ENCODE results near the gene RAB26. TPM values are rescaled to one million over a fixed set of nuclear protein-coding genes. Genes with fewer than 3 reads are reported as not detected.

Gene RAB26
- total and polyA plus RNA-seq, 12 donors = 0.26 to 6.4 (median 1.6) TPM

- intact Hi-C loops (cut with DNase I) = loop anchor here in 5 of 10 donors (5.0 to 10.0 kb wide), 4 partner anchors 53 to 350 kb away; partner anchors contain the start of genes ECI1 (in 2 of the 5) and MLST8 (in 1 of the 5)
- no peak for ATAC-seq
- no peak for DNase-seq
- WGBS, 2 donors = 2 to 6% methylated on average over 23 of the region's 23 CpGs
- TF ChIP-seq CTCF (IDR thresholded peaks at IDR 0.05) = no peak
- Histone ChIP-seq H3K9me3 (no peaks in the 10 kb centered on the region), H3K27me3 (peaks cover 0 to 5% (median 0%) of the 10 kb centered on the region in 7 donors), H3K36me3 (peaks cover 0 to 29% (median 2%) of the 10 kb centered on the region in 9 donors), H3K4me1 (peaks cover 35 to 89% (median 79%) of the 10 kb centered on the region in 9 donors), H3K4me3 (peak overlapping the region; percentile 53 to 92 (median 78)), H3K27ac (peak overlapping the region in 9 of 10 donors; percentile 64 to 89 (median 86))
These were observed 6.2 kb downstream of the RAB26 start for GRCh38 chr16:2154533-2155090.

DNA sequence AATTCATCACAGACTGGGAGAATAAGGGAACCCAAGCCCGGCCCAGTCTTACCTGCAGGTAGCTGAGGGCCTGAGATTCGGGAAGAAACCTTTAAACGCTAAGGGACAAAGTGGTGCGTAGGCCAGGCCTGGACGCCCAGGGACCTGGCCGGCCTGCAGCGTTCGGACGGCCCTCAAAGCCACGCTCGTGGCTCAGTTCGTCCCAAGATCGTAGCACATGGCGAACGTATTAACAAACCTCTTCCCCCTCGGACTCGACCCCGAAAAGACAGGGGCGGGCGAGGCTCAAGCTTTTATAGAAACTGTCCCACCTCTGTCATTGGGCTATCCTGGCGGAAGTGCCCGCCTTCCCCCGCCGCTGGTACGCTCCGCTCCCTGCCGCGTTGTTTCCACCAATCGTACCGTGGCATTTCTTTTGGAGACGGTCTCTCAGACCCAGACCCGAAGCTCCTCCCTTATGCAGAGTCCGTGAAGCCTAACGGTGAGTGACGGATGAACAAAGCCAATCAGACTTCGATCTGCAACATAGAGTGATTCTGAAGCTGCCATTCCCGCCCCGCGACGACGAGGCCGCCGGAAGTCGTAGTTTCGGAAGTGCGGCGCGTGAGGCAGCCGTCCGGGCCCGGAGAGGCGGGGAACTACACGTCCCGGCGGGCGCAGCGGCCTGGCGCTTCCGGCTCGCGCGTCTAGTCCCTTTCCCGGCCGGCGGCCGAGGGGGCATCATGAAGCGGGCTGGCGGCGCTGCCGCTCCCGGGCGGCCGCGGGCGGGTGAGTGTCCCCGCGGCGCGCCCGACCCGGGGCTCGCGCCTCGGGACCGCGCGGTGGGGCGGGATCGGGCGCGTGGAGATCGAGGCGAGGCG, 6.9 kb downstream of the RAB26 start, which contains the start of gene TRAF7:
TSS of gene TRAF7 (plus strand) at position 692 of the 860 bp plus-strand sequence. CDS start 8,139 bp downstream, outside the sequence.
- H3K36me3 ChIP-seq = peaks cover 0 to 29% (median 2%) of the 10 kb centered on the region in 9 donors
- peaks cover 39 to 89% (median 78%) of the 10 kb centered on the region in 9 donors for H3K4me1 ChIP-seq
- H3K27me3 ChIP-seq = no peaks in the 10 kb centered on the region
- H3K9me3 ChIP-seq = no peaks in the 10 kb centered on the region
- 0 to 1% methylated on average over 88 to 94 of the region's 94 CpGs for WGBS, 2 donors
- TF ChIP-seq CTCF (IDR thresholded peaks at IDR 0.05) = no peak
- ATAC-seq (peak; percentile 90 to 96 (median 94)), DNase-seq (peak; percentile 98 to 100)
- H3K27ac ChIP-seq = peak within 1 kb of the TSS in 9 of 10 donors; percentile 64 to 89 (median 86)
- intact Hi-C loops (cut with DNase I) = loop anchor here in 3 of 10 donors (5.0 to 10.0 kb wide), 3 partner anchors 52 to 349 kb away; partner anchors contain the start of genes ECI1 (in 1 of the 3) and MLST8 (in 1 of the 3)
- peak within 1 kb of the TSS; percentile 53 to 92 (median 80) for H3K4me3 ChIP-seq

GRCh38 chr16:2155977-2156848, 7.8 kb downstream of the RAB26 start:
- 7 to 8% methylated on average over 43 to 47 of the region's 47 CpGs for WGBS, 2 donors
- H3K4me1 ChIP-seq = peaks cover 37 to 86% (median 73%) of the 10 kb centered on the region in 9 donors
- no peaks in the 10 kb centered on the region for H3K27me3 ChIP-seq
- no peaks in the 10 kb centered on the region for H3K9me3 ChIP-seq
- peak overlapping the region; percentile 50 to 92 (median 80) for H3K4me3 ChIP-seq
- intact Hi-C loops (cut with DNase I) = loop anchor here in 3 of 10 donors (5.0 to 10.0 kb wide), 3 partner anchors 51 to 349 kb away; partner anchors contain the start of genes ECI1 (in 1 of the 3) and MLST8 (in 1 of the 3)
- peaks cover 0 to 28% (median 2%) of the 10 kb centered on the region in 9 donors for H3K36me3 ChIP-seq
- peak overlapping the region in 9 of 10 donors; percentile 11 to 89 (median 82) for H3K27ac ChIP-seq
- ATAC-seq = no peak
- TF ChIP-seq CTCF (IDR thresholded peaks at IDR 0.05) = no peak
- no peak for DNase-seq

Data from heart right ventricle (tissue), 16 donors.